ENCODE measurements around the gene ADISSP.

ADISSP gene

GRCh38 chr20:3753501-3754275, 13.9 kb downstream of the ADISSP start:
- no peak for DNase-seq

GRCh38 chr20:3753098-3753497, 14.5 kb downstream of the ADISSP start:
- DNase-seq: no peak

- DNase-seq: no peak
Measured at GRCh38 chr20:3752386-3752759, 15.2 kb downstream of the ADISSP start.

DNA sequence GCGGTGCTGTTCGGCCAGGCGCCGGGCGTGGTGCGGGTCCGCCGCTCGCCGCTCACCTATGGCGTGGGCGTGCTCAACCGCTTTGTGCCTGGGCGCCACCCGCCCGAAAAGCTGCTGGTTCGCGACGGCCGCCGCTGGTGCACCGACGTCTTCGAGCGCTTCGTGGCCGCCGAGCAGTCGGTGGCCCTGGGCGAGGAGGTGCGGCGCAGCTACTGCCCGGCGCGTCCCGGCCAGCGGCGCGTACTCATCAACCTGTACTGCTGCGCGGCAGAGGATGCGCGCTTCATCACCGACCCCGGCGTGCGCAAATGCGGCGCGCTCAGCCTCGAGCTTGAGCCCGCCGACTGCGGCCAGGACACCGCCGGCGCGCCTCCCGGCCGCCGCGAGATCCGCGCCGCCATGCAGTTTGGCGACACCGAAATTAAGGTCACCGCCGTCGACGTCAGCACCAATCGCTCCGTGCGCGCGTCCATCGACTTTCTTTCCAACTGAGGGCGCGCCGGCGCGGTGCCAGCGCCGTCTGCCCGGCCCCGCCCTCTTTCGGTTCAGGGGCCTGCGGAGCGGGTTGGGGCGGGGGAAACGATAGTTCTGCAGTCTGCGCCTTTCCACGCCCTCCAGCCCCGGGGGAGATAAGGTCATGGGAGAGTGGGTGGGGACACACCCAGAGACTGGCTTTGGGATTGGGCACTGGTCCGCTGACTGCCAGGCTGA, 15.7 kb downstream of the ADISSP start:
- no peak for DNase-seq

GRCh38 chr20:3751305-3751674, 16.3 kb downstream of the ADISSP start:
- no peak for DNase-seq

GRCh38 chr20:3749689-3750531, 17.6 kb downstream of the ADISSP start:
- DNase-seq: no peak

DNA sequence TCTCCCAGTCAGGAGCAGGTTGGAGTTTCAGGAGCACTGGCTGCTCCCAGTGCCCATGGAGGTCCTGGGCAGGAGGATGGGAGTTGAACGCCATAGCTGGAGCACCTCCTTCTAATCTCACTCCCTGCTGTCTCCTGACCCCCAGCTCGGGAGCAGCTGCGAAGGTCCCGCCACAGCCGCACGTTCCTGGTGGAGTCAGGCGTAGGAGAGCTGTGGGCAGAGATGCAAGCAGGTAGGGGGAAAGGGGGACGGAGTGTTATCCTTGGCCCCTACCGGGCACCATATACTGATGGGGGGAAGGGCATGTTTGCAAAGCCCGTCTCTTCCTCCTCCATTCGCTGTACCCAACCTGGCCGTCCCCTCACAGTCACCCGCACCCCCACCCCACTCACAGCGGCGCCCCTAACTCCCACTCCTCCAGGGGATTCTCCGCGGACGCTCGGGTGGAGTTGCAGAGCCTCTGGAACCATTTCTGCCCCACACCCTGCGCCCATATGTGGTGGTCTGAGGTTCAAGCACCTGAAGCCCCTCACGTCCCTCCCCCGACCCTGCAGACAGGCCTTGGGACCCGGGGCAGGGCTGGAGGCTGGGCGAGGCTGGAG, 18.4 kb downstream of the ADISSP start:
- no peak for DNase-seq

DNA sequence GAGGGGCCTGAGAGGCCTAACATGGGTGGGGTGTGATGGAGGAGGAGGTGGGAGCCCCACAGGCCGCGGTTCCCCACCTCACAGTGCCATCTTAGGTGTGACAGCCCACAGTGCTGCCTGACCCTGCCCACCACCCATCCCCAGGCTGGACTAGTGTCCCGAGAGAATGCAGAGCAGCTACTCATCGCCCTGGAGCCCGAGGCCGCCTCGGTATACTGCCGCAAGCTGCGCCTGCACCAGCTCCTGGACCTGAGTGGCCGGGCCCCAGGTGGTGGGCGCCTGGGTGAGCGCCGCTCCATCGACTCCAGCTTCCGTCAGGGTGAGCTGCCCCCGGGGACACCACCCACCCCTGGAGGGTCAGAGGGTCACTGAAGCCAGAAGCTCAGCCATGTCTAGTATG, 19.5 kb downstream of the ADISSP start:
- no peak for DNase-seq

GRCh38 chr20:3747471-3747870, 20.1 kb downstream of the ADISSP start:
- no peak for DNase-seq

- DNase-seq: no peak
Measured at GRCh38 chr20:3745686-3746173, 21.8 kb downstream of the ADISSP start.

GRCh38 chr20:3744806-3745685, 22.5 kb downstream of the ADISSP start:
- no peak for DNase-seq

- no peak for DNase-seq
Measured at GRCh38 chr20:3744037-3744436, 23.5 kb downstream of the ADISSP start.

DNA sequence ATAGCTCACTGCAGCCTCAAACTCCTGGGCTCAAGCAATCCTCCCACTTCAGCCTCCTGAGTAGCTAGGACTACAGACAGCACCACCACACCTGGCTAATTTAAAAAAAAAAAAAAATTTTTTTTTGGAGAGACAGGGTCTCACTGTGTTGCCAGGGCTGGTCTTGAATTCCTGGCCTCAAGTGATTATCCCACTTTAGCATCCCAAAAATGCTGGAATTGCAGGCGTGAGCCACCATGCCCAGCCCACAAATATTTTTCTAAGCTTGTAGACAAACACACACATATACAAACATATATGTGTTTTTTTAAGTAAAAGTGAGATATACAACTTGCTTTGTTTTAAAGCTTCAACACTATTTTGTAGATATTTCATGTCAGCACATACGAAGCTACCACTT, 24.3 kb downstream of the ADISSP start:
- no peak for DNase-seq

DNA sequence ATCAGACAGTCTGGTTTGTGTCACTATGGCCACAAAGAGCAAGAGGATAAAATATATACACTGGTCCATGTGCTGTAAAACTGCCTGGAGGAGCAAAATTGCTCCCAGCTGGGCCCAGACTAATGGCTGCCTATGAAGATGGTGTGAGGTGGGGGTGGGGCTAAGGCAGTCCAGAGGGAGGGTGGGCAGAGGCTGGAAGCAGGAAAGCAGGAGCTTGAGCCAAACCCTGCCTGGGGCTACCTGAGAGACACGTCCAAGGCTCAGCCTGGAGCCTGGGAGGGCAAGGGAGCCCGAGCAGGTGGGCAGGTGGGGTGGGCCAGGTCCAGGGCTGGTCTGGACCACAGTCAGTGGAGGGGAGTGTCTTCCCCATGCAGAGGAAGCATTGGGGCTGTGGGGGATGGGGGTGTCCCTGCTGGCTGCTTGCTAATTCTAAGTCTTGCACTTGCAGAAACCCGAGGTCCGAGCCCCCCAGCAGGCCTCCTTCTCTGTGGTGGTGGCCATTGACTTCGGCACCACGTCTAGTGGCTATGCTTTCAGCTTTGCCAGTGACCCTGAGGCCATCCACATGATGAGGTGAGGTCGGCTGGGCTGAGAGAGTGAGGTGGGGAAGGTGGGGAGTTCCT, 25.6 kb downstream of the ADISSP start:
- no peak for DNase-seq

DNA sequence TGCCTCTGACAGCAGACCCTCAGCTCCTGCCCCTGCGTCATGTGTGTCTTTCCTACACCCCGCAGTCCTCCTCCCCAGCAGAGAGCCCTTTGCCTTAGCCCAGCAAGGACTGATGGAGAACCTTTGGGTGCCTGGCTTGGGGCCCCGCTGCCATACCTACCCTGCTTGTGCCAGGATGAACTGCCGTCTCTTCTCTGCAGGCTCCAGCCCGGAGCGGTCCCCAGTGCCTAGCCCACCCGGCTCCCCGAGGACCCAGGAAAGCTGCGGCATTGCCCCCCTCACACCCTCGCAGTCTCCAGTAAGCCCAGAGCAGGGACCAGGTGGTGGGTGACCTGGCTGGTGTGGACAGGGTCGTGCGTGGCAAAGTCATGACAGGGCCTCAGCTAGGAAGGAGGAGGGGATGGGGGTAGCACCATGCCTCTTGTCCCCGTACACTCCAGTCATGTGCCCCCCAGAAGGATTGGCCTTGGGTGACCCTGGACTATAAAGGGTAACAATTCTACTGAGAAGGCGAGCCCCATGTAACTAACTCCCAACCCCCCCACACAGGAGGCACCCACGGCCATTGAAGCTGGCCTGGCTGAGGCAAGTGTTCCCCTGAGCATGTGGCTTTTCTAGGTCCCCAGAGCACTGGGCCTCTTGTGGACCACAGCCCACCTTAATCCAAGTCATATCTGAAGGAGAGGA, 26.8 kb downstream of the ADISSP start:
- DNase-seq: no peak

DNA sequence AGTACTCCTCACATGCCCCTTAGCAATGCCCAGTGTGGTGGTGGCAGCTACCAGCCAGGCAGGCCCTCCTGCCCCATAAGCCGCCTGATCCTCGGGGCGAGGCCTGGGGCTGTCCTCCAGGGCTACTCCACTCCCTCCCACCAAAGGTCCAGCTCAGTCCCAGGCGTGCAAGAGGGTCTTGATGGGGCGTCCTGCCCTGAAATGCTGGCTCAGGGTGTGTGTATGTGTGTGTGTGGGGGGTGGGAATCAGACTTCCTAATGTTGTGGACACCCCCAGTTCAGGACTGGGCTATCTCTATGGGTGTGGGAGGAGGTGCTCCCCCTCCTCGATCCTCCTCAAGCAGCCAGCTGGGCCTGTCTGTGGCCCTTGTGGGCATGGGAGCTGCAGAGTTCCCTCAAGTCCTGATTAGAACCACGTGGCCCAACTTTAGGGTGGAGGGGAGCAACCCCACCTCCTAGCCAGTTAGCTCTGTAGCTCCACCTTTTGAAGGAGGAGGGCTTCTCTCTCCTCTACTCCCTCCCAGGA, 27.6 kb downstream of the ADISSP start:
- DNase-seq: no peak

DNA sequence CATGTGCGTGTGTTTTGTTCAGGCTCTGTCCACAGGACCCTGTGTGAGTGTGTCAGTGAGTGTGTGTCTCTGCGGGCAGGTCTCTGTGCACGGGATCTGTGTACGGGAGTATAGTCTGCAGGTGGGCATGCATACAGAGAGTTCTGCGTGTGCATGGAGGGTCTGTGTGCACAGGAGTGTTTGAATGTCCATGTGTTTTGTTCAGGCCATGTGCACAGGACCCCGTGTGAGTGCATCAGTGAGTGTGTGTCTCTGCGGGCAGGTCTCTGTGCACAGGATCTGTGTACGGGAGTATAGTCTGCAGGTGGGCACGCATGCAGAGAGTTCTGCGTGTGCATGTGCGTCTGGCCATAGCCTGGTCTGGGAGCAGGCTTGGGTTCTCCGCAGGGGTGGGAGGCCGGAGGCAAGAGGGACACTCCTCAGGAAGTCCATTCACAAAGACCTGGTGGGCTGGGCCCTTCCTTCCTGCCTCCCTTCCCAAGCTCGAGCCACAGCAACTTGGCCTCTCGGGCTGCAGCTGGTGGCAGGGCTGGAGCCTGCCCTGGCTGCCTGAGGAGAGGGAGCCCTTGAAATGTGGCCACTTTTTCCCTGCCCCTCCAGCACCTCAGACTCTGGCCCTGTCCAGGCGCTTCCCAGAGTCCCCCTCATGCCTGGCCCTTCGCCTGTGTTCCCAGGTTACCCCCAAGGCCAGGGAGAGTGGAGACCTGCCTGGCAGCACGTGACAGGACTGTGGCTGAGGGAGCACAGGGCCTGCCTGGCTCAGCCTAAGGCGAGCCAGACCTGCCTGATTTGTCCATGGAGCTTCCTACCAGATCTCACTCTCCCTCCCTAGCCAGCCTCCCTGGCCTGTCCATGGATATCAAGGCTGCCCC, 28.3 kb downstream of the ADISSP start:
- no peak for DNase-seq

DNA sequence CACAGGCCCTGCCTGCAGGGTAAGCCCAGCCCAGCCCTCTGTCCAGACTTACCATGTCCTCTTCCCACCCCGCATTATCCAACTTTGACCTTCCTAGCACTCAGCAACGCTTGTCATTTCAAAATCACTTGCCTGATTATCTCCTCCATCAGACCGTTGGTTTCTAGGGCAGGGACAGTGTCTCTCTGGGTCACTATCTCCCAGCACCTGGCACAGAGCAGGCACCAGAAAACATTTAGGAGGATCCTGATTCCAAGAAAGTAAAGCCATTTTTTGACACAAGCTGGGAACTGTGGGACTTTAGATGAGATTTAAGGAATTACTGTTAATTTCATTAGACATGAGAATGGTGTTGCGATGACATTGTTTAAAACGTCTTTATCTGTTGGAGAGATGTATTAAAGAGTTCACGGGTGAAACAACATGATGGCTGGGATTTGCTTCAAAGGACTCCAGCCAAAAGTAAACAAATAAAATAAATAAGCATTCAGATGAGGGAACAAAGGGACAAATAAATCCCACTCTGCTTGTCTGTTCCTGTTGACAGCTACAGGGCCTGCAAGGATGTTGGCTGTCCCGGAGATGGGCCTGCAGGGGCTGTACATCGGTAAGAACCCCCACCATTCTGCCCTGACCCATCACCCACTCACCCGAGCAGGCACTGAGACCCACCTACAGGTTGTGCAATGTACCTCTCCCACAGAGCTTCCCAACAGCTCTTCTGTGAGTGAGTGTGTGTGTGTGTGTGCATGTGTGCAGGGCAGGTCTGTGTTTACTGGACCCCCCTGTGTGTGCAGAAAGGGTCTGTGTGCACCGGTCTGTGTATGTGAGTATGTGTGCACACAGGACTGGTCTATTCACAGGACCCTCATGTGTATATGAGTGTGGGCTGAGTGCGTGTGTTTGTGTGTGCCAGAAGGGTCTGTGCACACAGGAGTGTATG, 29.2 kb downstream of the ADISSP start:
- no peak for DNase-seq

All from cerebellar nuclear complex (tissue), 1 donor.